ENCODE results near the gene GALNT17.

Gene GALNT17

GRCh38 chr7:71555758-71556157 lies 423.8 kb downstream of the GALNT17 start:
- CTCF ChIA-PET, result no interaction called here
- DNase-seq (ENCODE audit: low spot score), result no peak
- H3K27ac ChIP-seq, result no peak overlapping the region
- TF ChIP-seq, protein P1, sequence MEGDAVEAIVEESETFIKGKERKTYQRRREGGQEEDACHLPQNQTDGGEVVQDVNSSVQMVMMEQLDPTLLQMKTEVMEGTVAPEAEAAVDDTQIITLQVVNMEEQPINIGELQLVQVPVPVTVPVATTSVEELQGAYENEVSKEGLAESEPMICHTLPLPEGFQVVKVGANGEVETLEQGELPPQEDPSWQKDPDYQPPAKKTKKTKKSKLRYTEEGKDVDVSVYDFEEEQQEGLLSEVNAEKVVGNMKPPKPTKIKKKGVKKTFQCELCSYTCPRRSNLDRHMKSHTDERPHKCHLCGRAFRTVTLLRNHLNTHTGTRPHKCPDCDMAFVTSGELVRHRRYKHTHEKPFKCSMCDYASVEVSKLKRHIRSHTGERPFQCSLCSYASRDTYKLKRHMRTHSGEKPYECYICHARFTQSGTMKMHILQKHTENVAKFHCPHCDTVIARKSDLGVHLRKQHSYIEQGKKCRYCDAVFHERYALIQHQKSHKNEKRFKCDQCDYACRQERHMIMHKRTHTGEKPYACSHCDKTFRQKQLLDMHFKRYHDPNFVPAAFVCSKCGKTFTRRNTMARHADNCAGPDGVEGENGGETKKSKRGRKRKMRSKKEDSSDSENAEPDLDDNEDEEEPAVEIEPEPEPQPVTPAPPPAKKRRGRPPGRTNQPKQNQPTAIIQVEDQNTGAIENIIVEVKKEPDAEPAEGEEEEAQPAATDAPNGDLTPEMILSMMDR (conservative IDR thresholded peaks at IDR 0.05; ENCODE audit: low read depth), result no peak
- POLR2A ChIA-PET (ENCODE audit: low non-redundant PET), result no interaction called here

DNA sequence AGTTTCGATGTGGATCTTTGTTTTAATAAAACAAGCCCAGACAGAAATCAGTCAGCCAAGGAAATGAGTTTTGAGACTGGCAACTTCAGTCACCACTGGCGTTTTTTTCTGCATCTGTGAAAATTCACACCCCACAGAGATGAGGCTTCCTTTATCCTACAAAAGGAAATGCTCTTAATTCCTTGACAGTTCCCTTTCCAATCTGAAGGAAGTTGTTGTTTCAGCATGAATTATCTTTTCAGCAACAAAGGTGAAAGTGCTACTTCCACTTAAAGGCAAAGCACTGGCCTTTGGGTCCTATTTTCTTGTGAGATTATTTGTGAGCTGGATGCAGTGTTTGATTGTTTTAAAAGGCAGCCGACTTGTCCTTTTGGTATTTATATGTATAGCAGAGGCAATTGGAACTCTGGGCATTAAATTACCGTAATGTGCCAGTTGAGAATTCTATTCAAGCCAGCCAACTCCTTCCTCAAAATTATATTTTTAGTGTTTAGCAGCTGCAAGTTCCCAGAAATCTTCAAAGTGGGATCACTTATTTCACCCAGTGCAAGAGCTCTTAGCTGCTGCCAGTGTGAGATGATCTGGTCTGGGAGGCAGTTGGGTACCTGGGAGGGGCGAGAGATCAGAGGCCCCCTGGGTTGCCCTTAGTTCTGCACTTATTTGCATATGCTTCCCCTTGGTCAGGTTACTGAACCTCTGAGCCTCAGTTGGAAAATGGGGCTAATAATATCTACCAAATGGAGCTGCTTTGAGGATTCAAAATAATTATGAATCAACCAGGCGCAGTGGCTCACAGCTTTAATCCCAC lies 427.1 kb downstream of the GALNT17 start:
- H3K27ac ChIP-seq, result no peak overlapping the region
- ChIA-PET CTCF (interaction anchor here (0.6 kb wide), 1 partner anchor 15 kb away, joined by 3 read pairs; no protein-coding TSS in a partner anchor), POLR2A (ENCODE audit: low non-redundant PET) (no interaction called here)
- no peak for DNase-seq (ENCODE audit: low spot score)
- TF ChIP-seq, protein P1 (conservative IDR thresholded peaks at IDR 0.05; ENCODE audit: low read depth), result no peak

DNA sequence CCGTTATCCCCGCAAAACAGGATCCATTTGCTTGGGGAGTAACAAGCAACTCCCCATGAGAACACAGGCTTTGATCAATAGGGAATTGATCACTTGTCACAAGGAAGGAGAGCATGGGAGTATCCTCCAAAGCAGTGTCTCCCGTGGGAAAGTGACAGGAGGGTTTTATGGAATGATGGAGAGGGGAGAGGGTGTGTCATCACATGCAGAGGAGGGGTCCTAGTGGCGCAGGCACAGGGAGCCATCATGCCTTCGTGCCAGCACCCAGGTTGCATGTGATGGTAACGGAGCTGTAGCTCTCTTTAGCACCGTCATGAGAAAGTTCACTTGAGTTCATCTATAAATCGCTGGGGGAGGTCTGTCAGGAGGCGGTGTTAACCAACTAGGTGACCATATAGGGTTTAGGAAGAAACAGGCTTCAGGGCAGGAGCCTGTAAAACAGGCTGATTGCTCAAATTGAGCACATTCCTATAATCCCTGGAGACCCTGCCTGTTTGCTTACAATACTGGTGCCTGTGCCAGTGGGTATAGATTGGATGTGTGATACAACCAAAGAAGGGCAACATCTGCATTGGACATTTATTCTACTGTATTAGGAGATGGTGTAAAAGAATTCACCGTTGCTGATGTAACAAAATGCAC lies 428.5 kb downstream of the GALNT17 start:
- DNase-seq (ENCODE audit: low spot score), result no peak
- CTCF ChIA-PET, result interaction anchor here (0.6 kb wide), 1 partner anchor 55 kb away, joined by 6 read pairs; no protein-coding TSS in a partner anchor
- TF ChIP-seq, protein P1 (conservative IDR thresholded peaks at IDR 0.05; ENCODE audit: low read depth), result no peak
- POLR2A ChIA-PET (ENCODE audit: low non-redundant PET), result no interaction called here
- no peak overlapping the region for H3K27ac ChIP-seq

DNA sequence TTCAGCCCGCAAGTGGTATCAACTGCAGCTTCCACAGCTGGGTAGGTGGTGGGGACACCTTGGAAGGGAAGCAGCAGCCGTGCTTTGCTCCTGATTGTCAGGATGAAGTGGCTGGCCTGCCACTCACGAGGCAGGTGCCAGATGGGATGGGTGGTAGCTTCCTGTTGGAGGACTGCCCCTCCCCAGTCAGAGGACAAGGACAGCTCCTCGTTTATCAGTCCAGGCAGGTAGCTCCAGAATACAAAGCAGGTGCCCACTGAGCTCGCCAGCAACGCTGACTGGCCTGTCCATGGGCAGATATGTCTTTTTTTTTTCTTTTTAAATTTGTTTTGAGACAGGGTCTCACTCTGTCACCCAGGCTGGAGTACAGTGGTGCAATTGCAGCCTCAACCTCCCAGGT lies 431.3 kb downstream of the GALNT17 start:
- POLR2A ChIA-PET (ENCODE audit: low non-redundant PET), result no interaction called here
- TF ChIP-seq, protein P1 (conservative IDR thresholded peaks at IDR 0.05; ENCODE audit: low read depth), result no peak
- H3K27ac ChIP-seq, result no peak overlapping the region
- DNase-seq (ENCODE audit: low spot score), result no peak
- CTCF ChIA-PET, result no interaction called here

- ChIA-PET POLR2A (ENCODE audit: low non-redundant PET) (no interaction called here), CTCF (no interaction called here)
- no peak overlapping the region for H3K27ac ChIP-seq
- no peak for DNase-seq (ENCODE audit: low spot score)
- TF ChIP-seq, protein P1 (conservative IDR thresholded peaks at IDR 0.05; ENCODE audit: low read depth), result no peak
Observed at GRCh38 chr7:71566376-71566775, 434.4 kb downstream of the GALNT17 start.

DNA sequence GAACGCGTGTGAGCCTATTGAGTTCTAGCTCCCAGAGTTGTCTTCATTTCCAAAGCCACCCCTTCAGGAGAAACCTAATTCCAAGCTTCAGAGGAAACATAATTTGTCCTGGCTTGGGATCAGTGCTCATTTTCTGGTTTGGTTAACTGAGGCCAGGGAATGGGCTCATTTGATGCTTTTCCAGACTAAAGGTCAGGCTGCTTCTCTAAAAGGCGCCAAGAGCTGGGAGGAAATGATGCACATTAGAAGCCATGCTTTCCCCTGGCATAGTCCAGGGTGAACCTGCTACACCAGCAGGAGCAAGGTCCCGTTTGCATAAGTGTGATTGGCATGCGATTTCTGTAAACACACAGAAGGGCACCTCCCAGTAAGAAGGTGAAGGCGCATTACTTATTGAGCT lies 435.0 kb downstream of the GALNT17 start:
- ChIA-PET POLR2A (ENCODE audit: low non-redundant PET) (no interaction called here), CTCF (no interaction called here)
- H3K27ac ChIP-seq, result no peak overlapping the region
- DNase-seq (ENCODE audit: low spot score), result no peak
- TF ChIP-seq, protein P1 (conservative IDR thresholded peaks at IDR 0.05; ENCODE audit: low read depth), result no peak

All from RWPE1 (cell line).